Endothelial cell (in vitro differentiated cells): ENCODE data around the gene THAP7. TPM values are rescaled to one million over a fixed set of nuclear protein-coding genes. Genes with fewer than 3 reads are reported as not detected.

ENCODE experiments used
- DNase-seq: peaks from one replicate; pipeline ENCODE4 v3.0.0; 2021; ENCODE audit warnings: low spot score
- H3K27ac Mint-ChIP-seq: one replicate; pipeline ENCODE4 v1.8.0; 2021; ENCODE audit warnings: mixed read lengths, inconsistent platforms; ENCODE audit not compliant: unreplicated experiment
- H3K27me3 Mint-ChIP-seq: one replicate; pipeline ENCODE4 v1.8.0; 2021; ENCODE audit warnings: mild to moderate bottlenecking, moderate library complexity, mixed read lengths, inconsistent platforms; ENCODE audit not compliant: unreplicated experiment
- H3K36me3 Mint-ChIP-seq: one replicate; pipeline ENCODE4 v1.8.0; 2021; ENCODE audit warnings: mild to moderate bottlenecking, low read depth, mixed read lengths, inconsistent platforms; ENCODE audit not compliant: unreplicated experiment
- H3K4me1 Mint-ChIP-seq: one replicate; pipeline ENCODE4 v1.8.0; 2021; ENCODE audit warnings: mild to moderate bottlenecking, mixed read lengths, inconsistent platforms; ENCODE audit not compliant: unreplicated experiment
- H3K4me3 Mint-ChIP-seq: one replicate; pipeline ENCODE4 v1.8.0; 2021; ENCODE audit warnings: mild to moderate bottlenecking, mixed read lengths, inconsistent platforms; ENCODE audit not compliant: unreplicated experiment
- H3K9me3 Mint-ChIP-seq: one replicate; pipeline ENCODE4 v1.8.0; 2021; ENCODE audit warnings: mixed read lengths, inconsistent platforms; ENCODE audit not compliant: unreplicated experiment
- CTCF ChIP-seq: fragments of 200-600 bp; sonication (generic); IDR thresholded peaks from one replicate; pipeline ENCODE4 v1.5.0; 2021; ENCODE audit warnings: antibody characterized with exemption; ENCODE audit not compliant: unreplicated experiment
- total RNA-seq: library from RNA; stranded (reverse); fragmentation: NEBNext Ultra II Directional; extraction: Animal tissue kit (Norgen Biotek cat#: 25700); gene quantifications from one replicate; pipeline ENCODE4 v1.2.1, GENCODE V29; 2021; ENCODE audit not compliant: unreplicated experiment

Gene THAP7
- total RNA-seq, 1 donor from 2014 or later = 13.5 TPM

DNA sequence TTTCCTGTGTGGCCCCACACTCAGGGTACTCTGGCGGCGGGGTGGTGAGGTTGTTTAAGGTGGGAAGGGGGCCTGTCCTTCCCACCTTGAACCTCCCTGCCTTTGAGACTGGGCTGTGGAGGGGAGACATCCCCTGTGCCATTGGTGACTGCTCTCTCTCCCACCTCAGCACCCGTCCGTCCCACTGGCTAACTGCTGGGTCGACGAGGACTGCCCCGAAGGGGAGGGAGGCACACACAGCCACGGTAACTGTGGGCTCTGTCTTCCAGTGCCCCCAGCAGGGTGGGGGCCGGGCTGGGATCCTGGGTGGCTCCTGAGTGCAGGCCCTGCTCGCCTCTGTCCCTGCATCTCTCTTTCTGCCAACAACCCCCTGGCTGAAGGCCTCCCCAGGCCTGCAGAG is 20.6 kb upstream of the THAP7 start:
- no peaks in the 10 kb centered on the region for H3K9me3 Mint-ChIP-seq
- peaks cover 4% of the 10 kb centered on the region for H3K4me1 Mint-ChIP-seq
- no peak for TF ChIP-seq CTCF
- no peak overlapping the region for H3K4me3 Mint-ChIP-seq
- DNase-seq = no peak
- peaks cover 6% of the 10 kb centered on the region for H3K27me3 Mint-ChIP-seq
- H3K36me3 Mint-ChIP-seq = peaks cover 4% of the 10 kb centered on the region
- no peak overlapping the region for H3K27ac Mint-ChIP-seq

DNA sequence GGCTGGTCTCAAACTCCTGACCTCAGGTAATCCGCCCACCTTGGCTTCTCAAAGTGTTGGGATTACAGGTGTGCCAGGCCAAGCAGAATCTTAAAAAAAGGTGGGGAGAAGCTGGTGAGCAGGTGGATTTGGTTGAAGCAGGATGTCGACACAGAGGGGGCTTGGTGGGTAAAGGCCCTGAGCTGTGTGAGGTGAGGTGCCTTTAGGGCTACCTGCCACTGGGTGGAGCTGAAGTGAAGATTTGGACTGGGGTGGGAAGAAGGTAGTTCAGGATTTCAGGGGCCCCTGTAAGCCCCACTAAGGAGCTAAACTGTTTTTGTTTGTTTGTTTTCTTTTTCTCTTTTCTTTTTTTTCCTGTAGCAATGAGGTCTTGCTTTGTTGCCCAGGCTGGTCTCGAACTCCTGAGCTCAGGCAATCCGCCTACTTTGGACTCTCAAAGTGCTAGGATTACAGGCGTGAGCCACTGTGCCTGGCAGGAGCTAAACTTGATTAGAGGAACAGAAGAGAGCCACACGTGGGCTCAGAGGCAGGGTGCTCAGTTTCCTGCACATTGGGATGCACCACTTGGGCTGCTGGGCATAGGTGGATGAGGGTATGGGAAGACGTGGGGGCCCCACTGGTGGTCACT is 19.0 kb upstream of the THAP7 start:
- no peak for DNase-seq
- no peak for TF ChIP-seq CTCF
- peaks cover 10% of the 10 kb centered on the region for H3K27me3 Mint-ChIP-seq
- no peaks in the 10 kb centered on the region for H3K9me3 Mint-ChIP-seq
- peak overlapping the region; percentile 24 for H3K27ac Mint-ChIP-seq
- peaks cover 4% of the 10 kb centered on the region for H3K36me3 Mint-ChIP-seq
- H3K4me3 Mint-ChIP-seq = no peak overlapping the region
- peaks cover 4% of the 10 kb centered on the region for H3K4me1 Mint-ChIP-seq

DNA sequence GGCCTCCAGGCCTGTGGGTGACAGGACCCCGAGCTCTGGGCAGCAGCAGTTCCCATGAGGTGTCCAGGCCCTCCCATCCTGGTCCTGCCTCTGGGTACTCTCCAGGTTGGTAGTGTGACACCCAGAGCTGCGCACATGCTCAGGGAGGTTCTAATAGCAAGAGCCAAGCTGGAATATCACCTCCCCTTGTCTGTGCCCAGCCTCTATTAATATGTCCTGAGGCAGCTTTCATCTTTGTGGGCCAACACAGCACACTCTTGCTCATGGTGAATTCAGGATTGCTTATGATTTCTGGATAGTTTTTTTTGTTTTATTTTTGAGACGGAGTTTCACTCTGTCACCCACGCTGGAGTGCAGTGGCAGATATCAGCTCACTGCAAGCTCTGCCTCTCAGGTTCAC is 16.4 kb upstream of the THAP7 start:
- Mint-ChIP-seq H3K36me3 (peaks cover 4% of the 10 kb centered on the region), H3K27ac (no peak overlapping the region), H3K4me1 (peaks cover 7% of the 10 kb centered on the region), H3K27me3 (peaks cover 14% of the 10 kb centered on the region), H3K4me3 (no peak overlapping the region), H3K9me3 (no peaks in the 10 kb centered on the region)
- TF ChIP-seq CTCF = no peak
- DNase-seq = no peak

DNA sequence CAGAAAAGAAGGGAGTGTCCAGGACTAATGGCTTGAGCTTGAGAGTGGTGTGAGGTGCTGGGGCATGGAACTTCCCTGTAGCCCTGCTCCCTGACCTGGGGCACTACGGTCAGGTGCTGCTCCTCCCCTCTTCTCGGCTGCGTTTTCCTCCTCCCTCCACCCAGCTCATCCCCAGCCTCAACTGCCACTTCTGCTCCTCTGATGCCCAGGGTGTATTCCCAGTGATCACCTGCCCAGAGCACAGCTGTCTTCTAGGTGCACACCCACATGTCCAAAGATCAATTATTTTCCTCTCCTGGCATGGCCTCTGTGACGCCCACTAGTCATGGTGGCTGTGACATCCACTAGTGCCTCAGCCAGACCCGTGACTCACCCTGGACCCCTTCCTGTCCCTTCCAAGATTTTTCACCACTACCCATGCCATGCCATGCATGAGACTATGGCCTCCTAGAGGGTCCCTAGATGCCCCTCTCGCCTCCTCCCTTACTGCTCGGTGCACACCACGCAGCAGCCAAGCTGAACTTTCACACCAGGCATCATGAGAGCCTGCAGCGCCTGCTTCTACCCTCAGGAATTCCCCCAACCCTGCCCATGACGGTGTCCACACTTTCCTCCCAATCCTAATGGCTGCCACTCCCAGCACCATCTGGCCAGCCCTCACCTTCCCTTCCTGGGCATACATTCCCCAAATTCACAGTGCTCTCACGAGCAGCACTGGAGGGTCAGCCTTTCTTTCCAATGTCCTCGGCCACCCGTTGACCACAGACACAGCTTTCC is 14.9 kb upstream of the THAP7 start:
- TF ChIP-seq CTCF = no peak
- Mint-ChIP-seq H3K4me1 (peaks cover 7% of the 10 kb centered on the region), H3K9me3 (no peaks in the 10 kb centered on the region), H3K36me3 (peaks cover 4% of the 10 kb centered on the region), H3K27me3 (peaks cover 14% of the 10 kb centered on the region), H3K4me3 (no peak overlapping the region), H3K27ac (no peak overlapping the region)
- DNase-seq = no peak

DNA sequence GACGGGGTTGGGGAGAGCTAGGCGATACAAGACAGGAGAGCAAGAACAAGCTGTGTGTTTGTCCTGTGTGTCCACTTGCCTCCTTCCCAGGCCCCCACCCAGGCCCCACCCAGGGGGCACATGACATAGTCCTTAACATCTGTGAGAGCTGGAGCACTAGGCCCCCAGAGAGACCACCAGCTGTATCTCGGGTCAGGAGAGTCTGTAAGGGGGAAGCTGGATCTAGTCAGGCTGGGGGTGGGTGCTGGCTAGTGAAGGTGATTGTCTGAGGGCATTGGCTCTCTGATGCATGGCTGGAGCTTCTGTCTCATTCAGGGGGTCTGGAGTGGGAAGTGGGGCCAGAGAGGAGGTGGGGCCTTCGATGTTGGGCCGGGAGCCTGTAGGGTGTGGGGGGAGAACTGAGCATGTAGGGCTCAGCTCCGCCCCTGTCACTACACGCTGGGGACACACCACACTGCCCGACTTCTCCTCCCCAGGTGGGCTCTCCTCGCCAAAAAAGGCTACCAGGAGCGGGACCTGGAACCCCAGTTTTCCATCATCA is 13.6 kb upstream of the THAP7 start:
- Mint-ChIP-seq H3K4me1 (peaks cover 7% of the 10 kb centered on the region), H3K27ac (no peak overlapping the region), H3K27me3 (peaks cover 8% of the 10 kb centered on the region), H3K4me3 (no peak overlapping the region), H3K36me3 (peaks cover 4% of the 10 kb centered on the region), H3K9me3 (no peaks in the 10 kb centered on the region)
- TF ChIP-seq CTCF = no peak
- DNase-seq = no peak
